Measurements from ENCODE around the gene JAGN1.
"Not testable (repeated sequence)": the region's sequence is repeated elsewhere in the genome, so short reads cannot be mapped to it uniquely, and the experiment has no call there.

Gene JAGN1

DNA sequence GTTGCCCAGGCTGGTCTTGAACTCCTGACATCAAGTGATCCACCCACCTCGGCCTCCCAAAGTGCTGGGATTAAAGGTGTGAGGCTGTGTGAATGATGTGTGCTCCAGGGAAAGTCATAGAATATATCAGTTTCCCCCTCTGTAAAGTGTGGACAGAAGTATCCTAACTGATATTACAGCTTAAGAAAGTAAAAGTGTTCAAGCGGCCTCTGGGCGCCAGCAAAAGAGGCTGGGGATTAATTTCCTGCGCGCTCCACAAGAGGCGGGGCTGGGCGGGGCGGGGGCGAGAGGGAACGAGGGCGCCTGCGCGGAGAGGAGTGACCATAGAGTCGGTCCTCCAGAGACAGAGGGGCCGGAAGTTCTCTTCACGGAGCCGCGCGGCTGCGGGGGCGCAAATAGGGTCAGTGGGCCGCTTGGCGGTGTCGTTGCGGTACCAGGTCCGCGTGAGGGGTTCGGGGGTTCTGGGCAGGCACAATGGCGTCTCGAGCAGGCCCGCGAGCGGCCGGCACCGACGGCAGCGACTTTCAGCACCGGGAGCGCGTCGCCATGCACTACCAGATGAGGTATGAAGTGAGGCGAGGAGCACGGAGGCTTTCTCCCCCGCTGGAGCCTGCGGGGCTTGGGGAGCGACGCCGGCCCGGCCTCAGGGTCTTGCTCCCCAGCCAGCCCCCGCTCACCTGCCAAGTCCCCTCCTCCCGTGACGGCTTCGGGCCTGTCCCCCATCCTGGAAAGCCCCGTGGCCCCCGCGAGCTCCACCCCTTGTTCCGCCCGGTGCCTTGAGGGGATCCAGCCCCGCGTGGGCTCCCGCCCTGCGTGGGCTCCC lies at the start of gene JAGN1:
Gene JAGN1 (plus strand): TSS at position 362 of the 823 bp plus-strand sequence. CDS start 113 bp downstream, at position 475.
- no peak for FAIRE-seq

DNA sequence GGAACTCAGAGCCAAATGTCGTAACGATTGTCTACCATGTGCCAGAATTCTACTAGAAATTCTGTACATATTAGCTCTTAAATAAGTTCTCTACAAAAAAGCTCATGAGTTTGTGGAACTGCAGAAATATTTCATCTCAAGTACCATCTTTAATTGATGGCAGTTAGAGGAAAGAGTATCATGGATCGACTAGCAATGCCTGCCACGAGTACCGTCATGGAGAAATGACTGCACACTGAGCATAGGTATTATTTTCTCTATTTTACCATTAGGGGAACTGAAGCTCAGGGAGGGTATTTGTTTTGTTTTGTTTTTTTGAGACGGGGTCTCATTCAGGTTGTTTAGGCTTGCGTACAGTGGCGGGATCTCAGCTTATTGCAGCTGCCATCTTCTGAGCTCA lies 49.4 kb upstream of the JAGN1 start:
- no peak for FAIRE-seq

DNA sequence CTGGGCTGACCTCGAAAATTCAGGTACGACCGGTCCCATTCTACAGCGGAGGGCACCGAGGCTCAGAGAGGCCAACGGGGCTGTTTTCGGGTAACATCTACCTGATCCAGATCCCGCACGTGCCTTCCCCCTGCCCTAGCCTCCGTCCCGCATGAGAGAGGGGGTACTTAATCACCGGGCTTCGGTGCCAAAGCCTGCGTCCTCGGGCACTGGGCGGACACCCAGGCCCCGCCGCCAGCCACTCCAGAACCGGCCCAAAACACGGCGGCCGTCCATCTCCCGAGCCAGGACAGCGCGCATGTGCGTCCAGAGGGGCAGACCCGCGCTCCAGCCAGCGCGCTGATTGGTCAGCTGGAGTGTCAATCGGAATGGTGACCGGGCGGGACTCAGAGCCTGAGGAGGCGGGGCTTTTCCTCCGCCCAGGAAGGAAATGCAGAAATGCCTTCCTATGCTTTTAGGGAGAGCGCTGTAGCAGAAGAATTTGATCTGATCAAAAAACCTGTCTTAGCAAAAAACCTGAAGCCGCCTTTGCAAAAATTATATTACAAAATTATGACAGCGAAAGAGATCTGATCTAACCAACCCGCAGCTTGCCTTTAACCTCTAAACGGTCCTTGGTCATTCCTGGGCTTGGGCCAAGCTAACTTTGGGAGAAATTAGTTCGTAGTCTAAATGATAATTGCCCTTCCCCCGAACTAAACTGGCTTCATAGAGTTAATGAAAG lies 46.5 kb upstream of the JAGN1 start, which contains the start of gene RPUSD3:
Gene RPUSD3 (minus strand): TSS at position 294 of the 724 bp plus-strand sequence. CDS start 18 bp downstream, at position 276.
- FAIRE-seq = peak; percentile 68

DNA sequence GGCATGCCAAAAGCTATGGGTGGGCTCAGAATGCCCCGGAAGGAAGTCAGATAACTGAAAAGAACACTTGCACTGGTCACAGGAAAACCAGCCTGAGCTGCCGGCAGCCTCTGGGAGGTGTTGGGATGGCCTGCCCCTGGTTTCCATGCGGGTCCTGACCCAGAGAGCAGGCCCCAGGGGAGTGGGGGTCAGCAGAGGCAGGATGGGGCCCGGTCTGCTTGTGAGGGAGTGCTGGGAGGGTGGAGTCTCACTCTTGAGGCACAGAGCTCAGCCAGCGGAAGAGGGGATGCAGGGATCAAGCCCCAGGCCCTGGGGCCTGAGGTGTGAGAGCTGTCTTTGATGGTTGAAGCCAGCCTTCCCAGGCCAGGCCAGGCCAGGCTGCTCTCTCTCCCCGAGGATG lies 44.2 kb upstream of the JAGN1 start:
- no peak for FAIRE-seq

DNA sequence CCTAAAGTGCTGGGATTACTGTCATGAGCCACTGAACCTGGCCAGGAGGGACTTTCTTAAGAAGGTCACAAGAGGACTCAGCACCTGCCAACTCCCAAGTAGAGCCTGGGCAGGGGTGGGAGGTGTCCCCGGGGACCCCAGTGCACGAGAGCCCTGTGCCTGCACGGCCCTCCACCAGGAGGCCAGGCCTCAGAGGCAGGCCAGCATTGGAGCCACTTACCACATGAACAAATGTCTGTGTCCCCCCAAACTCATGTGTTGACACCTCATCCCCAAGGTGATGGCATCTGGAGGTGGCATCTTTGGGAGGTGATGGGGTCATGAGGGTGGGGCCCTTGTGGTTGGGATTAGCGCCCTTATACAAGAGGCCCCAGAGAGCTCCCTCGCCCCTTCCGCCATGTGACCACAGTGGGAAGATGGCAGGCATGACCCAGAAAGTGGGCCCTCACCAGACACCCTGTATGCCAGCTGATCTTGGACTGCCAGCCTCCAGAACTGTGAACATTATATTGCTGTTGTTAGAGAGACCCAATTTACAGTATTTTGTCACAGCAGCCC lies 43.4 kb upstream of the JAGN1 start:
- no peak for FAIRE-seq

DNA sequence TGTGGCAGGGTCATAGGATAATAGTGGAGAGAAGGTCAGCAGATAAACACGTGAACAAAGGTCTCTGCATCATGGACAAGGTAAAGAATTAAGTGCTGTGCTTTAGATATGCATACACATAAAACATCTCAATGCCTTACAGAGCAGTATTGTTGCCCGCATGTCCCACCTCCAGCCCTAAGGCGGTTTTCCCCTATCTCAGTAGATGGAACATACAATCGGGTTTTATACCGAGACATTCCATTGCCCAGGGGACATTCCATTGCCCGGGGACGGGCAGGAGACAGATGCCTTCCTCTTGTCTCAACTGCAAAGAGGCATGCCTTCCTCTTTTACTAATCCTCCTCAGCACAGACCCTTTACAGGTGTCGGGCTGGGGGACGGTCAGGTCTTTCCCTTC lies 42.5 kb upstream of the JAGN1 start:
- FAIRE-seq = not testable (repeated sequence)

DNA sequence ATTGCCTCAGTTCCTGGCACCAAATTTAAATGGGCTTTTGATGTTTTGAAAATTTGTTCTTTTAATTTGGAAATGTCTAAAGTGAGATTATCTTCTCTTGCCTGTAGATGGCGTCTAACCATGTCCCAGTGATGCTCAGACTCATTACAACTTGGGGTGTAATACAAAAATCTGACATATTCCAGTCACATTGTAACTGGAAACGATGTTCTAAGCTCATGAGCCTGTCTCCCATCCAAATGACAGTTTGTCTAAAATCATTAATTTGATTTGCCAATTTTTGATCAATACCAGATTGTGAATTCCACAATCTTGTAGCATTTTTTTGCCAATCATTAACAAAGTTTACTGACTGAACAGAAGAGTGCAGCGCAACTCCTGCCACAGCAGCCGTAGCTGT lies 41.5 kb upstream of the JAGN1 start:
- FAIRE-seq = not testable (repeated sequence)

DNA sequence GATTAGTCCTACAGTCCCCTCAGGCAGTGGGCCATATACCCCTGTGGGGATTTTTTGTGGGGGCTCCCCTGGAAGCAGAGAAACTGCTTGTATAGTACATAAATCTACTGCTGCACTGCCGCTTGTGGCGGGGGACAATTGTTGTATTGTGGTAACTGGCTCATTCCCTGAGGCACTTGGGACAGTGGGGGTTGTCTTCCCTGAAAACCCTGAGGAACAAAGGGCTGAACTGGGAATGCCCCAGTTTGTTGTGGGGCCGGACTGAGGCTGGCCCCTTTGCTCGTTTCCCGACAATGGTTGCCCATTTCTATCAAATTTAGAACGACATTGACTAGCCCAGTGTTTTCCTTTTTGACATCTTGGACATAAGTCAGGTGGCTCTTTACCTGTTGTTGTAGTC lies 39.0 kb upstream of the JAGN1 start:
- not testable (repeated sequence) for FAIRE-seq

DNA sequence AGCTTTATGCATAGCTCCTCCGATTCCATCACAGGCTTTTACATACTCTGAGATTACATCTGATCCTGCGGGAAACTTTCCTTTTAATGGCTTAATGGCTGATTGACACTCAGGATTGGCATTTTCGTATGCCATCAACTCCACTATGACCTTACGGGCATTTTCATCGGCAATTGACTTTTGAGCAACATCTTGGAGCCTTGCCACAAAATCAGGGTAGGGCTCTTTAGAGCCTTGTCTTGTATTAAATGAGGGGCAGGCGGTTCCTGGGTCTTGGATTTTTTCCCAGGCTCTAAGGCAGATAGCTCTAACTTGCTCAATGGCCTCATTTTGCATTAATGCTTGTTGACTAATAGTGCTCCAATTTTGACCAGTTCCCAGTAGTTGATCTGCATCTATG lies 38.5 kb upstream of the JAGN1 start:
- FAIRE-seq = not testable (repeated sequence)

DNA sequence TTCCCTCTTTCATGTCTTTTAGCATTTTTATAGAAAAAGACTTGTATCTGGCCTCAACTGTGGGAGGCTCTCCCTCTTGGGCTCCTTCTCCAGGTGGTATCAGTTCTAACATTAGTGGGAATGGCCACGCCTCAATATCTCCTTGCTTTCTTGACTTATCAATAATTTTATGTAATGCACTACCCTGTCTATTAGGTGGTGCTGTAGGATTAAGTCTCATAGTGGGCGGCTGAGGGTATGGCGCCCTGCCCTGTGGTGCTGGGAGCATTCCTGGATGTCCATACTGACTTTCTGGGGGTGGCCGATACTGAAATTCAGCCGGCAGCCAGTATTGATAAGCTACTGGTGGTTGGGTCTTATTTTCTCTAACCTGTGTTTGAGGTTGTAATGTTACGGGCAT lies 37.9 kb upstream of the JAGN1 start:
- no peak for FAIRE-seq

DNA sequence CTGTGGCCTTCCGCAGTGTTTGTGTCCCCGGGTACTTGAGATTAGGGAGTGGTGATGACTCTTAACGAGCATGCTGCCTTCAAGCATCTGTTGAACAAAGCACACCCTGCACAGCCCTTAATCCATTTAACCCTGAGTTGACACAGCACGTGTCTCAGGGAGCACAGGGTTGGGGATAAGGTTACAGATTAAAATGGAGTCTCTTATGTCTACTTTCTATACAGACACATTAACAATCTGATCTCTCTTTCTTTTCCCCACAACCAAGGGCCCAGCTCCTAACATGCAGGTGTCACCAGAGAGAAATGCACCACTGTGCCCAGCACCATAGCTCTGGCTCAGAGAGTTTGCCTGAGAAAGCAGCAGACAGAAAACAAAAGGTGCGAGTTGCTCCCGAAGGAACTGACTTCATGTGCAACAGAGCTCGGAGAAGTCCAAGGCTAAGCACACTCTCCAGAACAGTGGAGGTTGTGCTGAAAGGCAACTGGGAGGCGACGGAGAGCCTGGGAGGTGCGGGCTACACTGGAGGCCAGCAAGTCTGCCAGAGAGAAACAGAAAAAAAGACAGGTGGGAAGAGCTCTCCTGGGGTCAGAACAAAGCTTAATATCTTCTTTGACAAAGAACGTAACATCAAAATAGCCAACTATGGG lies 36.0 kb upstream of the JAGN1 start:
- FAIRE-seq = not testable (repeated sequence)

DNA sequence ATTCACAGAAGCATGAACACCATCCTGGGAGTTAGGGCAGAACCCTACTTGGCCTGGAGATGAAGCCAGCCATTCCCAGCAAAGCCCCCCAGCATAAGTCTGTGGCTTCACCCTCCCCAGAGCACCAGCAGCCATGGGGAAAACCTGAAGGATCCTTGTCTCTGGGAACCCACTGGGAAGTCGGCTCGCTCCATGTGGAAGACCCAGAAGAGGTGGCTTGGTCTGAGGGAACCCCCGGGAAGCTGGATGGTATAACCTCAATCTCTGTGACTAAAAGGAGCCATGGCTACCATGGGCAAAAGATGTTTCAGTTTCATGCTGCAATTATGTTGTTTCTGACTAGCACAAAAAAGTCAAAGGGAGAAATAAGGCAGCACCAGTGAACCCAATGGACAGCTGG lies 34.8 kb upstream of the JAGN1 start:
- no peak for FAIRE-seq

DNA sequence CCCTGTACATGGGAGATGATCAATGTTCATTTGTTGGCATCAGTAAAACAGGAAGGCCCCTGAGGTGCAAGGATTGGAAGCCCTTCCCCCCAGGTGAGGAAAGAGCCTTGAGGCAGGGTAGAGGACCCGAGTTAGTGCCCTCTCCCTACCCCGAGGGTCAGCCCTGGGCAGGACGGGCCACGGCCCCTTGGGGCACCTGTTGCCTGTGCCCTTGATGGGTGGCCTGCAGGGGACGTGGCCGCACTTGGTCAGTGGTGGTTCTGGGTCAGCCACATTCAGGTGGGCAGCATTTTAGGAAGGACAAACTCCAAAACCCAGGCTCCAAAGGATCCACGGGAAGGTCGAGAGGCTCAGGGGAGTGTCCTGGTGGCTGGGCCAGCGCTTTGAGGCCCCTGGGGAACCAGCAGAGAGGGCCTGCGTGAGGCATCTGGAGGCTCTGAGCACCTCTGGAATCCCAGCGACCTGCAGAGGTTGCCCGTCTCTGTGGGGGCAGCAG lies 30.8 kb upstream of the JAGN1 start:
- no peak for FAIRE-seq

DNA sequence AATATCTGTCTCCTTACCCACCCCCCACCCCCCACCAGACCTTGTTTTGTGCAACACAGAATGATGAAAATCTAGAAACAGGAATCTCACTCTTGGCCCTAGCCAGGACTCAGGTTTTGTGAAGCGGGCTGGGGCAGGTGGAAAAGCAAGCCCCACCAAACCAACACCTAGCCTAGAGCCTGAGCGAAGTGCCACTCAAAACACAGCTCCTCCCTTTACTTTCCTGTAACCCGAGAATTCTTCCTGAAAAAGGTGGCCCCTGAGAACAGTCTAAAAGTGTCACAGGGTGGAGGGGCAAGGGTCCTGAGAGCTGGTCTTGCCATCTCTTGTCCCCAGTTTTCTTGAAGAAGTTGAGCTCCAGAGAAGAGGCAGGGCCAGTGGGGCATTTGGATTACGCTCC lies 29.2 kb upstream of the JAGN1 start:
- no peak for FAIRE-seq

DNA sequence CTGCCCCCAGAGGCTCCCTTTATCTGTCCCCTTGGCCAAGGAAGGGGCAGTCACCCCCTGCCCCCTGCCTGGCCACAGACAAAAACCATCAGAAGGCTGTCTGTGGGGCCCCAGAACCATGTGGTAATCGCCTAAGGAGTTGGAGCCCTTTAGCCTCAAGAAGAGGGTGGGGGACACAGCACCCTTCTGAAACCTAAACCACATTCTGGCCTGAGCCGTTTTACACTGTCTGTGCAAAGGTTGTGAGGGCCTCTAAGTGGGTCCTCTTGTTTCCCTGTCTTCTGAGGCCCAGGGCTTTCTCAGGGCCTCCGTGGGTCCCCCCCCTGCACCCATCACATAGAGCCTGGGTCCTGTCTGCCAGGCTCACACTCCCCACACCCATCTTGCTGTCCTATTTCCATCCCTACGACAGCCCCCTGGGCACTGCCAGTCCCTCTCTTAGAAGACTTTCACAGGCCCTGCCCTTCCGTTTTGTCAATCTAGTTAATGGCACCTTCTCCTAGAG lies 28.7 kb upstream of the JAGN1 start:
- FAIRE-seq = no peak

DNA sequence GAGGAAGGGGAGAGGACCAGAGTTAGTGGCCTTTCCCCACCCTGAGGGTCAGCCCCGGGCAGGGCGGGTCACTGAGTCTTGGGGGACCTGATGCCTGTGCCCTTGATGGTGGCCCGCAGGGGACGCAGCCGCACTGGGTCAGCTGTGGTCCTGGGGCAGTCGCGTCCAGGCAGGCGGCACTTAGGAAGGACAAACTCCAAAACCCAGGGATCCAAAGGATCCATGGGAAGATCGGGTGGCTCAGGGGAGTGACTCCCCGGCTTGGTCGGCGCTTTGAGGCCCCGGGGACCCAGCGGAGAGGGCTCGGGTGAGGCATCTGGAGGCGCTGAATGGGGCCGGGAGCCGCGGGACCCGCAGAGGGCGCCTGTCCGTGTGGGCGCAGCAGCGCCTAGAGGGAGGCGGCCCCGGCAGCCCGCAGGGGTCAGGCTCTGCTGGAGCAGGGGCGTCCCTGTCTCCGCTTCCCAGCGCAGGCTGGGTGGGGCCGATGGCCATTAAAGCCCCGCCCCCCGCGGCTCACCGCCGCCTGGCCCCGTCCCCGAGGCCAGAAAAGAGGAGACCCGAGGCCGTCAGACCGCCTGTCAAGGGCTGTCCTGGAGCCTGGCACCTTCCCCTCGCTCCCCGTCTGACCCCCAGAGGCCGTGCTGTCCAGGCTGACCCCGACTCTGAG lies 27.9 kb upstream of the JAGN1 start:
- FAIRE-seq = no peak

DNA sequence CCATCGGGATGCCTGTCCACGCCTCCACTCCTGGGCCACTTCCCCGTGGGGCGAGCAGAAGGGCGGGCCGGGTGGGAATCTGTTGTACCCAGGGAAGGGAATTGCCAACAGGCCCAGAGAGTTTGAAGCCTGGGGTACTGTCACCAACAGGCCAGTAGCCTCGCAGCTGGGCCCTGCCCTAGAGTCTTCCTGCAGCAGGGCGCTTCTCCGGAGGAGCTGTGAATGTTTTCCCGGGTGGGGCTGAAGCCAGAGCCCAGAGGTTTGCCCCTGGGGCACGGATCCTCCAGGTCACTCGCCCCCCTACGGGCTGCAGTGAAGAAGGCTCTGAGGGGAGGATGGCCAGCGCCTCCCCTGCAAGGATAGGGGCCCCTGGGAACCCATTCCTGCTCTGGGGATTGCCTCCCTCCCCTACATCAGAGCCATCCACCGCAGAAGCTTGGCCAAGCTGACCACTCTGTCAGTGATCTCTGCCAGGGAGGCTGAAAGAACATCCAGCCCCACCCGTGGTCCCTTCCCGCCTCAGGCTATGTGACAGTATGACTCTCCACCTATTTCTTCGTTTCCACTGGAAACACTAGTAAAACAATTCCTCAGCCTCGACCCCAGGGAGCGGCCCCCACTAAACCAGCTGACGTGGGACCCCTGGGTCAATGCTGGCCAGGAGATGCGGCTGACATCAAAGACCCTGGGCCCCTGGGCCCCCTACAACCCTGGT lies 27.2 kb upstream of the JAGN1 start:
- no peak for FAIRE-seq

DNA sequence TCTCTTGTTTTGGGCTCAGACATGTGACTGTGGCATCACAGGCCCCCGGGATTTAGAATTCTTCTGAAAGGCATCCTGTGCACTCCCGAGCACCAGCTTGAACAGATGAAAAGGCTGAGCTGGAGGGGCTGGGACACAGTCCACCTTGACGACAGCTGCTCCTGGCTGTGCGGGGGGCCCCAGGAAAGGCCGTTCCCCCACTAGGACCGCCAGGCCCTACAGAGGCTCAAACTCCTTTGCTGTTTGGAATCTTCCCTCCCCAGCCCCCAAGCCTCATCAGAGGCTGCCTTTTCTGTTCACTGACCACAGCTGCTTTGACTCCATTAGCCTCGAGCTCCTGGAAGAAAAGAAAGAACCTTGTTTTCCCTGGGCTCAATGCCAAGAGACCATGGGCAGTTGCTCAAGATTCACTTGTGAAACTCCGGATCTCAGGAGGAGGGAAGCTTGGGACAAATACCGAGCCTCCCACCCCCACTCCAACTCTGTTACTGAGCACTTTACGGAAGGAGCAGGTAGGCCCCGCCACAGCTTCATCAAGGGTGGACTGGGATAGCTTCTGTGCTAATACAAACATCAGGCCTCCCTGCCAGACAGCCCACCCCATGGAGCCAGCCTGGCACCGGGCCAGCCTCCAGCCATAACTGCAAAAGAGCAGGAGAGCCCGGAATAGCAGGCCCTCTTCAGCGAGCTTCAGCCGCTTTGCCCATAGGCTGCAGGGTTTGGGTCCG lies 26.0 kb upstream of the JAGN1 start:
- no peak for FAIRE-seq

DNA sequence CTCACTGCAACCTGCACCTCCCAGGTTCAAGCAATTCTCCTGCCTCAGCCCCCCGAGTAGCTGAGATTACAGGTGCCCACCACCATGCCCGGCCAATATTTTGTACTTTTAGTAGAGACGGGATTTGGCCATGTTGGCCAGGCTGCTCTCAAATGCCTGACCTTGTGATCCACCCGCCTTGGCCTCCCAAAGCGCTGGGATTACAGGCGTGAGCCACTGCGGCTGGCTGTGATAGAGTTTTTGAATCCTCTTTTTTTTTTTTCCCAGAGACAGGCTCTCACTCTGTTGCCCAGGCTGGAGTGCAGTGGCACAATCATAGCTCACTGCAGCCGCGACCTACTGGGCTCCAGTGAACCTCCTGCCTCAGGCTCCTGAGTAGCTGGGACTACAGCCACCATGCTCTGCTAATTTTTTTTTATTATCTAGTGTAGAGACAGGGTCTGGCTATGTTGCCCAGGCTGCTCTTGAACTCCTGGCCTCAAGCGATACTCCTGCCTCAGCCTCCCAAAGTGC lies 25.2 kb upstream of the JAGN1 start:
- FAIRE-seq = not testable (repeated sequence)

DNA sequence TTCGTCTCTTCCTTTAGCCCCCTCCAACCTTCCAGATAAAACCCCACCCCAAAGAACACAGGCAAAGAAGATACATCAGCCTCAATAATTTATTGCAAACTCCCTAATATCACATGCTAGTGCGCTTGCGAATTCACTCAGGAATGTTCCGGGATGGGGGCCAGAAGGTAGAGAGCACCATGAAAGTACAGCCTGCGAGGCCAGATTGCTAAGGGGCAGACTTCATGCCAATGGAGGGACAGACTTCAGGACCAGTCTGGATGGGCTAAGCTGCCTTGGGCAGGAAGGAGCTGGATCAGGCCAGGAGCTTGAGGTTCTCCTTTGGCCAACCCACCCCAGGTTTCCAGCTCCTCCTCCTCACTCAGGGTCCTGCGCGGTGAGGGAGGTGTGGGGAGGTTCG lies 23.8 kb upstream of the JAGN1 start:
- no peak for FAIRE-seq

DNA sequence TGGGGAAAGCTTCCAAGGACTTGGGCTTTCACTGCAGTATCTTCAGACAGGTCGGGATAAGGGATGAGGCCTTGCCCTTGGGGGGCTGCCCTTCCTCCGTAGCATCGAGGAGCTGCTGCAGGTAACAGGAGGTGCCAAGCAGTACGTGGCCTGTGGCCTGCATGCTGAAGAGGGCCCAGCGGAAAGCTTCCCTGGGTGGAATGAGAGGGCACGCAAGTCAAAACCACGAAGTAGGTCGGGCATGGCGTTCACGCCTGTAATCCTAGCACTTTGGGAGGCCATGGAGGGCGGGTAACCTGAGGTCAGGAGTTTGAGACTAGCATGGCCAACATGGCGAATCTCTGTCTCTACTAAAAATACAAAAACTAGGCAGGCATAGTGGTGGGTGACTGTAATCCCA lies 23.3 kb upstream of the JAGN1 start:
- no peak for FAIRE-seq
